Right lobe of liver (tissue), 6 donors: Measurements from ENCODE around the gene RSF1. TPM values are rescaled to one million over a fixed set of nuclear protein-coding genes. Genes with fewer than 3 reads are reported as not detected.
A peak's percentile ranks its signal among the peaks of the same experiment; 100 is the strongest.
"Not testable (repeated sequence)": the region's sequence is repeated elsewhere in the genome, so short reads cannot be mapped to it uniquely, and the experiment has no call there.

Source experiments
- ATAC-seq, 4 donors: fragments of 200-7000 bp; cut with Tn5 transposase; one replicate each; pipeline ENCODE4 v1.9.1; 2020; ENCODE audit warnings: mild to moderate bottlenecking in 4 of 4, moderate library complexity in 4 of 4
- DNase-seq, 3 donors: peaks; one replicate each; pipeline ENCODE4 v3.0.0-alpha.2; 2020
- H3K27ac ChIP-seq, 3 donors: fragments of 200-600 bp; one replicate each; pipeline ENCODE4 v1.8.0; 2022
- H3K27me3 ChIP-seq, 2 donors: fragments of 200-600 bp; one replicate each; pipeline ENCODE4 v1.8.0; 2022
- H3K36me3 ChIP-seq, 4 donors: fragments of 200-600 bp; sonication (generic) in 1 of 4; one replicate each; pipeline versions ENCODE4 v1.5.1 to v1.8.0; 2017 to 2022; ENCODE audit warnings: control low read depth in 1 of 4
- H3K4me1 ChIP-seq, 4 donors: fragments of 200-600 bp; sonication (generic) in 1 of 4; one replicate each; pipeline versions ENCODE4 v1.5.1 to v1.8.0; 2017 to 2022; ENCODE audit warnings: control low read depth in 1 of 4
- H3K4me3 ChIP-seq, 3 donors: fragments of 200-600 bp; one replicate each; pipeline ENCODE4 v1.8.0; 2022
- H3K9me3 ChIP-seq, 4 donors: fragments of 200-600 bp; sonication (generic) in 1 of 4; one replicate each; pipeline versions ENCODE4 v1.5.1 to v1.8.0; 2017 to 2022; ENCODE audit warnings: control low read depth in 1 of 4
- CTCF ChIP-seq, 4 donors: fragments of 200-600 bp in 3 of 4; fragments of 450-650 bp in 1 of 4; IDR thresholded peaks; one replicate each; pipeline versions ENCODE4 v1.5.1 to v1.8.0; 2016 to 2022; ENCODE audit warnings: antibody characterized with exemption in 4 of 4, mild to moderate bottlenecking in 2 of 4
- POLR2A ChIP-seq: fragments of 450-650 bp; IDR thresholded peaks from one replicate; pipeline ENCODE4 v1.6.1; 2017; ENCODE audit warnings: antibody characterized with exemption, mild to moderate bottlenecking
- WGBS: methylation state at CpG from one replicate; pipeline ENCODE4 v1.1.6; 2018; ENCODE audit warnings: low coverage, low lambda C conversion rate; ENCODE audit not compliant: insufficient coverage; ENCODE audit errors: missing lambda C conversion rate; 5-methylcytosine and 5-hydroxymethylcytosine counted together
- intact Hi-C, 2 donors: fragments of 100-400 bp; cut with DNase I; formaldehyde crosslinking; loops; one replicate each; pipeline versions ENCODE4 v1.11.2 to v1.14.1; 2022
- total RNA-seq, 6 experiments: library from RNA; depleted of rRNA in 2 of 6; stranded (reverse); fragments of >200 nt in 2 of 6; fragmentation: NEBNext Ultra II Directional in 3 of 6; extraction: Animal tissue kit (Norgen Biotek cat#: 25700) in 3 of 6; gene quantifications; one replicate each; pipeline versions ENCODE4 v1.1.0 to v1.2.4, GENCODE V29; 2016 to 2023
- donor health status: DM: no; HTN: yes; CAD: no.
- donor health status: DM: no; HTN: no; CAD: no.
- donor health status: DM: no; HTN: no; CAD: no.
- donor health status: DM: no; HTN: yes; CAD: no.
- donor health status: DM: no; HTN: yes; CAD: no.

Gene RSF1
- total RNA-seq, 6 experiments from 2014 or later = 8.4 to 23.0 (median 20.6) TPM

- WGBS = 100% methylated on average over 1 of the region's 1 CpG
- H3K27ac ChIP-seq = no peak overlapping the region
- no peak overlapping the region for H3K4me3 ChIP-seq
- DNase-seq = no peak
- H3K4me1 ChIP-seq = peaks cover 0 to 25% (median 6%) of the 10 kb centered on the region in 4 donors
- H3K27me3 ChIP-seq = no peaks in the 10 kb centered on the region
- no peaks in the 10 kb centered on the region for H3K9me3 ChIP-seq
- ATAC-seq = no peak
- no peak for TF ChIP-seq CTCF (IDR thresholded peaks at IDR 0.05)
- no peak for TF ChIP-seq POLR2A
- intact Hi-C loops = no loop called here
- H3K36me3 ChIP-seq = no peaks in the 10 kb centered on the region
Measured at GRCh38 chr11:77644887-77645286, 175.6 kb downstream of the RSF1 start.

DNA sequence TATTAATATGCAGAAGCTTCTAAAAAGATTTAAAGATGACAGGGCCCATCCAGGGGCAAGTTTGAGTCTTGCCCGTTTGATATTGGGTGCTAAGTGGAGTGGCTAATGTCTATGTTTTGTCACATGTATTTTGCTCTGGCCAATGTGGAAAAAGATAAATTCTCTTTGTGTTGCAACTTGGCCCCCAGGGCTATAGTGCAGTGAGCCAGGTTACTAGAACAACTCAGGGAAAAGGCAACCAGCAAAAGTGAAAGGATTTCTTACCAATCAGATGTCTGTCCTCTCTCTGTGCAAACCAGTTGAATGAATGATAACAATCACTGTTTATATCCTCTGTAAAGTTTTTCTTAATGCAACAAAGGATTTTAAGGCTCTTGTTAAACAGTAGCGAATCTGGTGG, 178.3 kb downstream of the RSF1 start:
- Histone ChIP-seq H3K27ac (peak overlapping the region; percentile 3 to 64 (median 54)), H3K4me3 (no peak overlapping the region), H3K9me3 (no peaks in the 10 kb centered on the region), H3K27me3 (no peaks in the 10 kb centered on the region), H3K36me3 (no peaks in the 10 kb centered on the region), H3K4me1 (peaks cover 0 to 29% (median 6%) of the 10 kb centered on the region in 4 donors)
- intact Hi-C loops = no loop called here
- 48% methylated on average over 2 of the region's 2 CpGs for WGBS
- ATAC-seq = peak; percentile 66 to 70 (median 70)
- peak in 1 of 3 donors; percentile 65 for DNase-seq
- TF ChIP-seq CTCF (IDR thresholded peaks at IDR 0.05) (no peak), POLR2A (no peak)

- DNase-seq = peak; percentile 84 to 90 (median 87)
- TF ChIP-seq CTCF (IDR thresholded peaks at IDR 0.05) (no peak), POLR2A (peak; percentile 85)
- intact Hi-C loops = no loop called here
Measured at GRCh38 chr11:77637345-77638165, 183.0 kb downstream of the RSF1 start, which contains the start of gene CLNS1A. Gene CLNS1A, minus strand, starts transcription at chr11:77637794. Its CDS starts 80 bp downstream, at chr11:77637714.

GRCh38 chr11:77636731-77637344, 183.7 kb downstream of the RSF1 start:
- Histone ChIP-seq H3K27me3 (no peaks in the 10 kb centered on the region), H3K36me3 (no peaks in the 10 kb centered on the region), H3K4me3 (peak overlapping the region; percentile 95 to 99 (median 98)), H3K9me3 (no peaks in the 10 kb centered on the region), H3K27ac (peak overlapping the region; percentile 65 to 84 (median 68)), H3K4me1 (peaks cover 0 to 39% (median 5%) of the 10 kb centered on the region in 4 donors)
- DNase-seq (no peak), ATAC-seq (no peak)
- 2% methylated on average over 11 of the region's 14 CpGs for WGBS
- no peak for TF ChIP-seq POLR2A
- no peak for TF ChIP-seq CTCF (IDR thresholded peaks at IDR 0.05)
- intact Hi-C loops = no loop called here

More at GRCh38 chr11:77637345-77638165, 183.0 kb downstream of the RSF1 start, which contains the start of gene CLNS1A:
- Histone ChIP-seq H3K4me1 (peaks cover 0 to 46% (median 5%) of the 10 kb centered on the region in 4 donors), H3K4me3 (peak within 1 kb of the TSS; percentile 95 to 99 (median 98)), H3K27ac (peak within 1 kb of the TSS; percentile 65 to 84 (median 68)), H3K9me3 (no peaks in the 10 kb centered on the region), H3K36me3 (no peaks in the 10 kb centered on the region), H3K27me3 (no peaks in the 10 kb centered on the region)
- WGBS = under 1% methylated on average over 17 of the region's 41 CpGs
- peak; percentile 89 to 98 (median 92) for ATAC-seq

- ATAC-seq (peak in 2 of 4 donors; percentile 4), DNase-seq (peak; percentile 38 to 58 (median 50))
- H3K27me3 ChIP-seq, H3K9me3 ChIP-seq, intact Hi-C loops, H3K36me3 ChIP-seq, H3K4me3 ChIP-seq: not testable (repeated sequence)
- Histone ChIP-seq H3K27ac (peak overlapping the region; percentile 44 to 79 (median 50)), H3K4me1 (peaks cover 0 to 43% (median 11%) of the 10 kb centered on the region in 4 donors)
- WGBS = 25% methylated on average over 5 of the region's 5 CpGs
Measured at GRCh38 chr11:77633926-77634325, 186.6 kb downstream of the RSF1 start.
